ENCODE results near the gene CCT7. TPM values are rescaled to one million over a fixed set of nuclear protein-coding genes. Genes with fewer than 3 reads are reported as not detected.

Gene CCT7
- total RNA-seq, 1 experiment from 2014 or later, result 319 TPM

GRCh38 chr2:73212448-73213176 is 21.5 kb upstream of the CCT7 start:
- BruUV-seq (replicated peaks), result no TSS peak
- peaks cover 10% of the 10 kb centered on the region for H3F3A ChIP-seq (ENCODE audit: insufficient read depth, low read depth)
- H3K4me2 ChIP-seq, result peak overlapping the region; percentile 63
- CTCF ChIA-PET, result interaction anchor here (0.7 to 1.9 kb wide), 6 partner anchors 20 to 446 kb away, joined by 3 to 17 read pairs (median 4); partner anchors contain the start of genes CCT7 and PRADC1
- peaks cover 33% of the 10 kb centered on the region for H3K79me2 ChIP-seq (ENCODE audit: low read depth)
- no peaks in the 10 kb centered on the region for H3K27me3 ChIP-seq (ENCODE audit: insufficient read depth, low read depth)
- no peak overlapping the region for H2AFZ ChIP-seq
- H3K27ac ChIP-seq, result no peak overlapping the region
- POLR2A ChIA-PET (ENCODE audit: unreplicated experiment), result interaction anchor here (0.6 to 0.7 kb wide), 2 partner anchors 21 to 1987 kb away, joined by 6 read pairs; partner anchors contain the start of gene PRADC1
- intact Hi-C loops (cut with micrococcal nuclease; ENCODE audit: unreplicated experiment), result loop anchor here (1.0 to 2.0 kb wide), 2 partner anchors 35 to 128 kb away; no protein-coding TSS in a partner anchor
- H3K36me3 ChIP-seq (ENCODE audit: low read depth), result no peaks in the 10 kb centered on the region
- H3K9me3 ChIP-seq (ENCODE audit: insufficient read depth, low read depth), result no peaks in the 10 kb centered on the region
- peaks cover 10% of the 10 kb centered on the region; the same call in 1 of the 2 replicates for H3K4me1 ChIP-seq (replicated peaks; ENCODE audit: insufficient read depth)
- DNase-seq, result peak; percentile 63 to 66
- no peak for TF ChIP-seq EZH2 (IDR thresholded peaks at IDR 0.05; ENCODE audit: low read depth)
- TF ChIP-seq CTCF (conservative IDR thresholded peaks at IDR 0.05), result peak; percentile 96
- peaks cover 5% of the 10 kb centered on the region; the same call in 1 of the 2 replicates for H4K20me1 ChIP-seq (ENCODE audit: insufficient read depth)
- H3K9me2 ChIP-seq (ENCODE audit: insufficient read depth), result no peaks in the 10 kb centered on the region
- no peak overlapping the region for H3K4me3 ChIP-seq

GRCh38 chr2:73214120-73215035 is 19.7 kb upstream of the CCT7 start, which contains the start of gene SMYD5:
Gene SMYD5 (plus strand): TSS chr2:73214245. CDS start chr2:73214267, 22 bp downstream.
- H3K4me1 ChIP-seq (replicated peaks; ENCODE audit: insufficient read depth), result peaks cover 15% of the 10 kb centered on the region; the same call in 1 of the 2 replicates
- ChIA-PET POLR2A (ENCODE audit: unreplicated experiment) (interaction anchor here (0.7 kb wide), 1 partner anchor 16 kb away, joined by 4 read pairs; no protein-coding TSS in a partner anchor), CTCF (interaction anchor here (0.8 kb wide), 1 partner anchor 240 kb away, joined by 3 read pairs; no protein-coding TSS in a partner anchor)
- H3K27me3 ChIP-seq (ENCODE audit: insufficient read depth, low read depth), result no peaks in the 10 kb centered on the region
- peaks cover 6% of the 10 kb centered on the region; the same call in 1 of the 2 replicates for H4K20me1 ChIP-seq (ENCODE audit: insufficient read depth)
- H3K36me3 ChIP-seq (ENCODE audit: low read depth), result no peaks in the 10 kb centered on the region; the same call in 1 of the 2 replicates
- peak within 1 kb of the TSS; percentile 82 for H3K4me3 ChIP-seq
- H3K9me2 ChIP-seq (ENCODE audit: insufficient read depth), result no peaks in the 10 kb centered on the region
- H3K27ac ChIP-seq, result peak within 1 kb of the TSS; percentile 57
- intact Hi-C loops (cut with micrococcal nuclease; ENCODE audit: unreplicated experiment), result loop anchor here (1.0 kb wide), 1 partner anchor 19 kb away; the partner anchor contains the start of gene PRADC1
- TSS peak; percentile 25 for BruUV-seq (replicated peaks)
- H3K9me3 ChIP-seq (ENCODE audit: insufficient read depth, low read depth), result no peaks in the 10 kb centered on the region
- H3F3A ChIP-seq (ENCODE audit: insufficient read depth, low read depth), result peaks cover 10% of the 10 kb centered on the region
- TF ChIP-seq CTCF (conservative IDR thresholded peaks at IDR 0.05) (no peak), EZH2 (IDR thresholded peaks at IDR 0.05; ENCODE audit: low read depth) (no peak)
- peak; percentile 71 to 83 for DNase-seq
- peak within 1 kb of the TSS; percentile 84 for H2AFZ ChIP-seq
- H3K4me2 ChIP-seq, result peak within 1 kb of the TSS; percentile 76
- H3K79me2 ChIP-seq (ENCODE audit: low read depth), result peaks cover 45% of the 10 kb centered on the region

- Histone ChIP-seq H2AFZ (no peak overlapping the region), H4K20me1 (ENCODE audit: insufficient read depth) (peaks cover 6% of the 10 kb centered on the region; the same call in 1 of the 2 replicates), H3K27ac (no peak overlapping the region), H3K9me3 (ENCODE audit: insufficient read depth, low read depth) (no peaks in the 10 kb centered on the region), H3F3A (ENCODE audit: insufficient read depth, low read depth) (peaks cover 10% of the 10 kb centered on the region), H3K36me3 (ENCODE audit: low read depth) (peaks cover 3% of the 10 kb centered on the region; the same call in 1 of the 2 replicates), H3K27me3 (ENCODE audit: insufficient read depth, low read depth) (no peaks in the 10 kb centered on the region), H3K4me1 (replicated peaks; ENCODE audit: insufficient read depth) (peaks cover 15% of the 10 kb centered on the region; the same call in 1 of the 2 replicates), H3K4me3 (peak overlapping the region; percentile 82), H3K79me2 (ENCODE audit: low read depth) (peaks cover 45% of the 10 kb centered on the region), H3K4me2 (peak overlapping the region; percentile 76), H3K9me2 (ENCODE audit: insufficient read depth) (no peaks in the 10 kb centered on the region)
- ChIA-PET CTCF (interaction anchor here (0.6 to 0.8 kb wide), 2 partner anchors 38 to 241 kb away, joined by 3 to 6 read pairs; no protein-coding TSS in a partner anchor), POLR2A (ENCODE audit: unreplicated experiment) (interaction anchor here (0.6 to 0.7 kb wide), 2 partner anchors 15 to 1834 kb away, joined by 3 to 4 read pairs; no protein-coding TSS in a partner anchor)
- BruUV-seq (replicated peaks), result no TSS peak
- TF ChIP-seq CTCF (conservative IDR thresholded peaks at IDR 0.05), result no peak
- no peak for TF ChIP-seq EZH2 (IDR thresholded peaks at IDR 0.05; ENCODE audit: low read depth)
- intact Hi-C loops (cut with micrococcal nuclease; ENCODE audit: unreplicated experiment), result no loop called here
- DNase-seq, result no peak
These were observed 18.9 kb upstream of the CCT7 start for GRCh38 chr2:73215254-73215653.
